HK-2 (cell line): ENCODE measurements around the gene CGB3.
"Not testable (repeated sequence)": the region's sequence is repeated elsewhere in the genome, so short reads cannot be mapped to it uniquely, and the experiment has no call there.

Experiments
- DNase-seq: peaks from one replicate; pipeline ENCODE4 v3.0.0-alpha.2; 2018; ENCODE audit not compliant: unreplicated experiment

The CGB3 gene

GRCh38 chr19:49042666-49043065 is 18.5 kb upstream of the CGB3 start:
- not testable (repeated sequence) for DNase-seq

- peak; percentile 71 for DNase-seq
Observed at GRCh38 chr19:49042177-49042576, 18.0 kb upstream of the CGB3 start.

GRCh38 chr19:49039736-49040135 is 15.6 kb upstream of the CGB3 start:
- not testable (repeated sequence) for DNase-seq

GRCh38 chr19:49038557-49039276 is 14.6 kb upstream of the CGB3 start:
- peak; percentile 66 for DNase-seq

GRCh38 chr19:49038111-49038510 is 14.0 kb upstream of the CGB3 start:
- not testable (repeated sequence) for DNase-seq

- not testable (repeated sequence) for DNase-seq
Observed at GRCh38 chr19:49036815-49037214, 12.7 kb upstream of the CGB3 start, which contains the start of gene CGB1. CGB1 (minus strand) TSS chr19:49036895; CDS start chr19:49036711, 184 bp downstream.

- not testable (repeated sequence) for DNase-seq
Observed at GRCh38 chr19:49031642-49032301, 7.6 kb upstream of the CGB3 start, which contains the start of gene CGB2. CGB2 (plus strand) TSS chr19:49031890; CDS start chr19:49032096, 206 bp downstream.

GRCh38 chr19:49030323-49030722 is 6.2 kb upstream of the CGB3 start:
- DNase-seq, result not testable (repeated sequence)

- peak; percentile 56 for DNase-seq
Observed at GRCh38 chr19:49029749-49030148, 5.6 kb upstream of the CGB3 start.

- not testable (repeated sequence) for DNase-seq
Observed at GRCh38 chr19:49028686-49029085, 4.6 kb upstream of the CGB3 start.

GRCh38 chr19:49025599-49025998 is 1.5 kb upstream of the CGB3 start:
- not testable (repeated sequence) for DNase-seq

GRCh38 chr19:49025088-49025487 is 955 bp upstream of the CGB3 start:
- not testable (repeated sequence) for DNase-seq

GRCh38 chr19:49022116-49022515 is 2.0 kb downstream of the CGB3 start:
- DNase-seq, result no peak

GRCh38 chr19:49020931-49021895 is 2.9 kb downstream of the CGB3 start:
- peak; percentile 81 for DNase-seq

- peak; percentile 60 for DNase-seq
Observed at GRCh38 chr19:49020342-49020741, 3.8 kb downstream of the CGB3 start.

- peak; percentile 64 for DNase-seq
Observed at GRCh38 chr19:49019242-49019932, 4.7 kb downstream of the CGB3 start.

GRCh38 chr19:49018388-49019241 is 5.5 kb downstream of the CGB3 start:
- DNase-seq, result not testable (repeated sequence)

- DNase-seq, result no peak
Observed at GRCh38 chr19:49017666-49018351, 6.3 kb downstream of the CGB3 start.

- no peak for DNase-seq
Observed at GRCh38 chr19:49017041-49017665, 7.0 kb downstream of the CGB3 start, which contains the start of gene LHB. LHB (minus strand) TSS chr19:49017091; CDS start chr19:49017081, 10 bp downstream.
